Dendritic cell treated with granulocyte-macrophage colony-stimulating factor and Interleukin-4, amounts not matched to agents 40 ng/mL and 50 ng/mL, for 4 days (primary cell): Measurements from ENCODE around the gene NXF1.

Source experiments
- H3K27ac Mint-ChIP-seq: one replicate; pipeline ENCODE4 v1.8.0; 2022; ENCODE audit warnings: mild to moderate bottlenecking, mixed read lengths
- H3K27me3 Mint-ChIP-seq: one replicate; pipeline ENCODE4 v1.8.0; 2022; ENCODE audit warnings: mild to moderate bottlenecking, mixed read lengths
- H3K36me3 Mint-ChIP-seq: one replicate; pipeline ENCODE4 v1.8.0; 2022; ENCODE audit warnings: low read depth, mixed read lengths
- H3K4me1 Mint-ChIP-seq: one replicate; pipeline ENCODE4 v1.8.0; 2022; ENCODE audit warnings: low read depth, mixed read lengths
- H3K4me3 Mint-ChIP-seq: one replicate; pipeline ENCODE4 v1.8.0; 2022; ENCODE audit warnings: mild to moderate bottlenecking, moderate library complexity, mixed read lengths
- H3K9me3 Mint-ChIP-seq: one replicate; pipeline ENCODE4 v1.8.0; 2022; ENCODE audit warnings: mixed read lengths
- intact Hi-C: fragments of 100-400 bp; cut with micrococcal nuclease; formaldehyde crosslinking; loops from one replicate; pipeline ENCODE4 v1.15.0; 2022

Gene NXF1

GRCh38 chr11:62811659-62812058 is 6.4 kb upstream of the NXF1 start:
- no peaks in the 10 kb centered on the region for H3K9me3 Mint-ChIP-seq
- H3K27me3 Mint-ChIP-seq = no peaks in the 10 kb centered on the region
- intact Hi-C loops = no loop called here
- peak overlapping the region; percentile 46 for H3K27ac Mint-ChIP-seq
- H3K4me3 Mint-ChIP-seq = no peak overlapping the region
- peaks cover 19% of the 10 kb centered on the region for H3K36me3 Mint-ChIP-seq
- peaks cover 24% of the 10 kb centered on the region for H3K4me1 Mint-ChIP-seq

DNA sequence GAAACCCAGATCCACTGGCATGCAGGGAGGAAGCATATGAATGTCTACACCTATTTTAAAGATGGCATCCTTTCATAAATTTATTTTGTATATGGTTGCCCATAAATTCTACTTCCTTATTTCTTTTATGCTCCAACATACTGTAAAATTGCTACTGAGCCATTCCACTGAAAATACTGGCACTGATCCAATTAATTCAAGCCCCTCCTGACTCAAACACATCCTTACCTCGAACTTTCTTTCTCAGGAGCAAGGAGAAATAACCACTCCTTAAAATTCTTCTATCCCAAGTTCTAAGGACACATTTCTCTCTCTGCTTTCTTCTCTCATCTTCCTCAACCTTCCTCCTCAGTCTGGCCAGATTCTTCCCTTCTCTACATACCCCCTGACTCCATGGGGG is 5.5 kb upstream of the NXF1 start:
- H3K36me3 Mint-ChIP-seq = peaks cover 19% of the 10 kb centered on the region
- peaks cover 27% of the 10 kb centered on the region for H3K4me1 Mint-ChIP-seq
- peak overlapping the region; percentile 46 for H3K27ac Mint-ChIP-seq
- H3K9me3 Mint-ChIP-seq = no peaks in the 10 kb centered on the region
- no peak overlapping the region for H3K4me3 Mint-ChIP-seq
- no peaks in the 10 kb centered on the region for H3K27me3 Mint-ChIP-seq
- intact Hi-C loops = no loop called here

DNA sequence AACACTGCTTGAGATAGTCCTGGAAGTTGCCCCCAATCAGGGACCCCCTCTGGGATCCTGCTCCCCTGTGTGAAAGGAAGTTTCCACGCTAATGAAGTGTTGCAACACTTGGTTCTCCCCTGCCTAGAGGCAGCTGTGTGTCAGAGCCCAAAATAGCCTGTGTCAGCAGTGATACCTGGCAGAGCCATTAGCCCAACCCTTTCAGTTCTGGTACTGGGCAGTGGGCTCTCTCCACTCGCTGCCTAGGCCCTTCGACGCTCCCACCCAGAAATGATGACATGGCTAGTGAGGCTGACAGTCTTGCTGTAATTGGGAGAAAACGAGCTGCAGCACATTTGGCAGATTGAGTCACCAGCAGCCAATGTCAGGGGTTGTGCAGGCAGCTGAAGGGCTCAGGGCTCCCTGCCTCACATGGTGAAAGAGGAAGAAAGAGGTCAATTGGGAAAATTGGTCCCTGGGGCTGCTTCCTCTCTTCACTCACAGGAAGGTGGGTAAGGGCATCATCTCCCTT is 1.4 kb upstream of the NXF1 start:
- peak overlapping the region; percentile 89 for H3K27ac Mint-ChIP-seq
- H3K9me3 Mint-ChIP-seq = no peaks in the 10 kb centered on the region
- intact Hi-C loops = no loop called here
- peaks cover 56% of the 10 kb centered on the region for H3K4me1 Mint-ChIP-seq
- peaks cover 46% of the 10 kb centered on the region for H3K36me3 Mint-ChIP-seq
- H3K4me3 Mint-ChIP-seq = peak overlapping the region; percentile 28
- no peaks in the 10 kb centered on the region for H3K27me3 Mint-ChIP-seq

GRCh38 chr11:62805961-62806441 is 761 bp upstream of the NXF1 start:
- Mint-ChIP-seq H3K4me1 (peaks cover 56% of the 10 kb centered on the region), H3K9me3 (no peaks in the 10 kb centered on the region), H3K27me3 (no peaks in the 10 kb centered on the region), H3K4me3 (peak overlapping the region; percentile 83), H3K27ac (peak overlapping the region; percentile 89), H3K36me3 (peaks cover 53% of the 10 kb centered on the region)
- intact Hi-C loops = loop anchor here (2.0 kb wide), 2 partner anchors 19 to 35 kb away; partner anchors contain the start of gene TMEM179B

DNA sequence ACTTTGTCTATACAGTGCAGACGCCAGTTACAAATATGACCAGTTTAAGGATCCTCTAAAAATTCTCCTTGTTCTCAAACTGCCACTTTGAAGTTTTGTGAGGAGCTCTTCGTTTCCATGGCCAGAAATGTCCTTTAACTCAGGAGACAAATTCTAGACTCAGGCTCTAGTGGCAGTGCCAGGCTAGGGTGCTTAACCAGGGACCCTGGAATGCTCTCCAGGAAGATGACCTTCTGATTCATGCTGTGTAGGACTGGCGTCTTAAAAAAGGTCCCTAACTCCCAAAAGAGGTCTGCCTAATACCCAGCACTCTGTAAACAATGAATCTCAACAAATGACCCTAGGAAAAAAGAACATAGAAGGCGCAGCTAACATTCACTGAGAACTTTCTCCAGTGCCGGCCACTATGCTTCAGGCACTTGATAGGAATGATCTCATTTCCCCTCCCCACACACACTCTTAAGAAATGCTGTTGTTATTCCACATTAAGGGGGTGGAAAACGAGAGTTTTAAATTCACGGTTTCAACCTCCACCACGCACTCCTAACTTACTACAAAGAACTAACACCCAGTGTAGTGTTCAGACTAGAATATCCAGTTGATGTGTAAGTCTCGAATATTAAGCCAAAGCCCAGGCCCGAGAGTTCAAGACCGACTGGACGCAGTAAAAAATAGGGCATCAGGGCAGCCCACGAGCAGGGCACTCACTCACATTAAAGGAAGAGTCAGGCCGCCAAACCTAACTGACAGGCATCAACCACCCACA is 747 bp downstream of the NXF1 start:
- Mint-ChIP-seq H3K27me3 (no peaks in the 10 kb centered on the region), H3K4me3 (peak overlapping the region; percentile 83), H3K36me3 (peaks cover 68% of the 10 kb centered on the region), H3K9me3 (no peaks in the 10 kb centered on the region), H3K4me1 (peaks cover 61% of the 10 kb centered on the region), H3K27ac (peak overlapping the region; percentile 89)
- intact Hi-C loops = loop anchor here (2.0 kb wide), 2 partner anchors 18 to 36 kb away; partner anchors contain the start of gene TMEM179B

DNA sequence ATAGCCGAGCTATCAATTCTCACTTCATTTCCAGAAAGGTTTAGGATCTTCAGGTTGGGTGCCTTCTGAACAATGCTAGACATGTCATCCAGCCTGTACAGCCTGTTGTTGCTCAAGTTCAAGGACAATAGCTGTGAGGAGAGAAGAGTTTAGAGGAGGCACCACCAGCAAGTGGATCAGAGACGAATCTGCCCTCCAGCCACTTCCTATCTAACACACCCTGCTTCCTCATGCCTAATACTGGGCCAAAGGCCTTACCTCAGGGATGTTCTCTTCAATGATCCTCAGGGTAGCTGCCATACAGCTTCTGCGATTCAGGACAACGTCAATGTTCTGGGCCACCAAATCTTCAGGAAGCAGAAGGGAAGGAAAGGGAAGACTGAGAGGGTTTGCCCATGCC is 4.2 kb downstream of the NXF1 start:
- Mint-ChIP-seq H3K36me3 (peaks cover 94% of the 10 kb centered on the region), H3K4me3 (no peak overlapping the region), H3K27ac (peak overlapping the region; percentile 56), H3K4me1 (peaks cover 51% of the 10 kb centered on the region), H3K9me3 (no peaks in the 10 kb centered on the region), H3K27me3 (no peaks in the 10 kb centered on the region)
- intact Hi-C loops = no loop called here

- Mint-ChIP-seq H3K27me3 (no peaks in the 10 kb centered on the region), H3K9me3 (no peaks in the 10 kb centered on the region), H3K4me3 (no peak overlapping the region), H3K27ac (peak overlapping the region; percentile 48), H3K36me3 (peaks cover 99% of the 10 kb centered on the region), H3K4me1 (peaks cover 56% of the 10 kb centered on the region)
- intact Hi-C loops = no loop called here
These were observed 5.8 kb downstream of the NXF1 start for GRCh38 chr11:62799486-62799885.

- H3K27me3 Mint-ChIP-seq = no peaks in the 10 kb centered on the region
- H3K36me3 Mint-ChIP-seq = peaks cover 100% of the 10 kb centered on the region
- no peaks in the 10 kb centered on the region for H3K9me3 Mint-ChIP-seq
- H3K27ac Mint-ChIP-seq = peak overlapping the region; percentile 30
- peaks cover 38% of the 10 kb centered on the region for H3K4me1 Mint-ChIP-seq
- intact Hi-C loops = no loop called here
- H3K4me3 Mint-ChIP-seq = no peak overlapping the region
These were observed 9.0 kb downstream of the NXF1 start for GRCh38 chr11:62796281-62796680.

GRCh38 chr11:62794201-62794775 is 11.0 kb downstream of the NXF1 start:
- Mint-ChIP-seq H3K4me1 (peaks cover 46% of the 10 kb centered on the region), H3K4me3 (no peak overlapping the region), H3K27me3 (no peaks in the 10 kb centered on the region), H3K36me3 (peaks cover 100% of the 10 kb centered on the region), H3K27ac (no peak overlapping the region), H3K9me3 (no peaks in the 10 kb centered on the region)
- intact Hi-C loops = no loop called here

DNA sequence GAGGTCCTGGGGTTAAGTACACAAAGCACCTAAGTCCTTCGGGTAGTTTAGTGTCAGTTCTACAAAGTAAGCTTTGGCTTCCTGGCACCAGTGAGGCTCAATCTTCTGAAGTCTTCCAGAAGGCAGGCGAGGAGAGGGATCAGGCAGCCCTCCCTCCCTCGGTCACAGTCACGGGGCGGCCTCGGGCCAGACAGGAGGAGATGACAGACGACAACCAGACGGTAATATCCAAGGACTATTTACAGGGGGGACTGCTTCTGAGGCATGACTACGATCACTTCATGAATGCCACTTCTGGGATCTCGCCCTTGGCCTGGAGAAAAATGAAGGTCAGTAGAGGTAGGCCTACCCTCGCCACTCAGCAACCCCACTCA is 13.1 kb downstream of the NXF1 start:
- Mint-ChIP-seq H3K36me3 (peaks cover 93% of the 10 kb centered on the region), H3K27ac (peak overlapping the region; percentile 89), H3K4me3 (peak overlapping the region; percentile 86), H3K27me3 (no peaks in the 10 kb centered on the region), H3K4me1 (peaks cover 53% of the 10 kb centered on the region), H3K9me3 (no peaks in the 10 kb centered on the region)
- intact Hi-C loops = no loop called here

DNA sequence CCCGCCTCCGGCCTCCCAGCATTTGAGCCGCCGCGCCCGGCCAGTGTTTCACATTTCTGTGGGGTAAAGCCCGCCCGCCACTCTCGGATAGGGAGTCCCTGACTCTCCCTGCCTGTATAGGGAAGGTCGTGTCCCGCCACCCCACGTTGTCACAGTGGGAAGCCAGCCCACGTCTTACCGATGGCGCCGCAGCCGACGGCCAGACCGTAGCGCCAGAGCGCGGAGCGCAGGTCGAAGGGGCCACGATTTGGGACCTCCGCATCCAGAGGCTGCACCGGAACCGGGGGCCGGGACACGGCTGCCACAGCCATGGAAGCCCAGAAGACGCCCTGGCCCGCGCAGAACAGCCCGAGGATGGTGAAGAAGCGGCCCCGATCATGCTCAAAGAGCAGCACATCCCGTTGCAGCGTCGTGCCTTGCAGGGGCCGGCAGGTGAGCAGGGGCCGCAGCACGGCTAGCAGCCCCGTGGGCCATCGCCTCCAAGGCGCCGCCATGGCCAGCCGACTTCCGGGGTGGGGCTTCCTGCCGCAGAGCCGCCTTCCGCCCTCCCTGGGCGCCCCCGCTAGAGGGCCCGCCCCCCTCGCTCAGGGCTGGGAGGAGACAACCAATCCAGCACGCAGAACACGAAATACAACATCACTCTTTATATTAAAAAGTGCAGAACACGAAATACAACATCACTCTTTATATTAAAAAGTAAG is 13.6 kb downstream of the NXF1 start, which contains the start of gene TMEM223:
Gene TMEM223 (minus strand): TSS at position 506 of the 701 bp plus-strand sequence. CDS start 12 bp downstream, at position 494.
- H3K36me3 Mint-ChIP-seq = peaks cover 90% of the 10 kb centered on the region
- H3K27ac Mint-ChIP-seq = peak within 1 kb of the TSS; percentile 89
- no peaks in the 10 kb centered on the region for H3K9me3 Mint-ChIP-seq
- peaks cover 53% of the 10 kb centered on the region for H3K4me1 Mint-ChIP-seq
- H3K4me3 Mint-ChIP-seq = peak within 1 kb of the TSS; percentile 86
- intact Hi-C loops = no loop called here
- H3K27me3 Mint-ChIP-seq = no peaks in the 10 kb centered on the region

GRCh38 chr11:62789576-62789975 is 15.7 kb downstream of the NXF1 start:
- no peaks in the 10 kb centered on the region for H3K27me3 Mint-ChIP-seq
- intact Hi-C loops = no loop called here
- H3K4me3 Mint-ChIP-seq = no peak overlapping the region
- H3K36me3 Mint-ChIP-seq = peaks cover 83% of the 10 kb centered on the region
- peak overlapping the region; percentile 89 for H3K27ac Mint-ChIP-seq
- H3K9me3 Mint-ChIP-seq = no peaks in the 10 kb centered on the region
- H3K4me1 Mint-ChIP-seq = peaks cover 54% of the 10 kb centered on the region

- intact Hi-C loops = no loop called here
- Mint-ChIP-seq H3K36me3 (peaks cover 83% of the 10 kb centered on the region), H3K27ac (peak overlapping the region; percentile 61)
These were observed 16.2 kb downstream of the NXF1 start for GRCh38 chr11:62788991-62789390.

More at GRCh38 chr11:62788991-62789390, 16.2 kb downstream of the NXF1 start:
- peaks cover 48% of the 10 kb centered on the region for H3K4me1 Mint-ChIP-seq
- no peaks in the 10 kb centered on the region for H3K9me3 Mint-ChIP-seq
- H3K27me3 Mint-ChIP-seq = no peaks in the 10 kb centered on the region
- peak overlapping the region; percentile 95 for H3K4me3 Mint-ChIP-seq
